ENCODE measurements around the gene GFY.

DNA sequence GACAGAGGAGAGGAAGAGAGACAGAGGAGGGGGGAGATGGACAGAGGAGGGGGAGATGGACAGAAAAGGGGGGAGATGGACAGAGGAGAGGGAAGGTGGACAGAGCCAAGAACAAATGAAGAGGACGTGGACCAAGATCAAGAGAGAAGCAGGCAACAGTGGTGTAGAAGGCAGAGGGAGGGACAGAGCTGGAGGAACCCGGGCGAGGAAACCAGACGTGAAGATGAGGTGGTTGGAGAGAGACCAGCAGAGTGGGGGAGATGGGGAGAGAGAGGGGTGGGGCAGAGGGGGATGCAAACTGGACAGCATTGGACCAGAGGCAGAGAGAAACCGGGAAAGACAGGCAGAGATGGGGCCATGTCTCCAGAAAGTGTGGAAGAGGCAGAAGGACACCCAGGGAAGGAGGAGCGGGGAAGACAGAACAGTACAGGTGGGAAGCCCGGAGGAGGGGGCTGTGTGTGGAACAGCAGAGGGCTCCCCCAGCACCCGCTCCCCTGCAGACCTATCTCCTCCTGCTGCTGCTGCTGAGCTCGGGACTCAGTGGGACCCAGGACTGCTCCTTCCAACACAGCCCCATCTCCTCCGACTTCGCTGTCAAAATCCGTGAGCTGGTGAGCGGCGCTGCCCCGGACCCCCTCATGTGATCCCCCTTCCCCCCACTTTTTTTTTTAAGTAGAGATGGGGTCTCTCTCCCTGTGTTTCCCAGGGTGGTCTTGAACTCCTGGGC is 50.2 kb downstream of the GFY start:
- TF ChIP-seq, protein P1, sequence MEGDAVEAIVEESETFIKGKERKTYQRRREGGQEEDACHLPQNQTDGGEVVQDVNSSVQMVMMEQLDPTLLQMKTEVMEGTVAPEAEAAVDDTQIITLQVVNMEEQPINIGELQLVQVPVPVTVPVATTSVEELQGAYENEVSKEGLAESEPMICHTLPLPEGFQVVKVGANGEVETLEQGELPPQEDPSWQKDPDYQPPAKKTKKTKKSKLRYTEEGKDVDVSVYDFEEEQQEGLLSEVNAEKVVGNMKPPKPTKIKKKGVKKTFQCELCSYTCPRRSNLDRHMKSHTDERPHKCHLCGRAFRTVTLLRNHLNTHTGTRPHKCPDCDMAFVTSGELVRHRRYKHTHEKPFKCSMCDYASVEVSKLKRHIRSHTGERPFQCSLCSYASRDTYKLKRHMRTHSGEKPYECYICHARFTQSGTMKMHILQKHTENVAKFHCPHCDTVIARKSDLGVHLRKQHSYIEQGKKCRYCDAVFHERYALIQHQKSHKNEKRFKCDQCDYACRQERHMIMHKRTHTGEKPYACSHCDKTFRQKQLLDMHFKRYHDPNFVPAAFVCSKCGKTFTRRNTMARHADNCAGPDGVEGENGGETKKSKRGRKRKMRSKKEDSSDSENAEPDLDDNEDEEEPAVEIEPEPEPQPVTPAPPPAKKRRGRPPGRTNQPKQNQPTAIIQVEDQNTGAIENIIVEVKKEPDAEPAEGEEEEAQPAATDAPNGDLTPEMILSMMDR (IDR thresholded peaks at IDR 0.05; ENCODE audit: low read length): no peak
- TF ChIP-seq EZH2 (IDR thresholded peaks at IDR 0.05; ENCODE audit: borderline replicate concordance, low read length): no peak
